BLaER1 treated with 17β-estradiol and CSF1 and Interleukin-3, amounts not matched to agents 10 nM and 100 nM (cell line): ENCODE measurements around the gene TRAPPC2L.

Experiments used
- H3K27ac ChIP-seq, 11 experiments: shearing (Covaris generic); formaldehyde crosslinking; 2 replicates each; pipeline ENCODE4 v1.8.1; 2022
- H3K27me3 ChIP-seq, 11 experiments: shearing (Covaris generic); formaldehyde crosslinking; 2 replicates each; pipeline ENCODE4 v1.8.1; 2022
- H3K36me3 ChIP-seq, 11 experiments: shearing (Covaris generic); formaldehyde crosslinking; 2 replicates each; pipeline ENCODE4 v1.8.1; 2022
- H3K4me1 ChIP-seq, 10 experiments: shearing (Covaris generic); formaldehyde crosslinking; 2 replicates each; pipeline ENCODE4 v1.8.1; 2022
- H3K4me2 ChIP-seq, 11 experiments: shearing (Covaris generic); formaldehyde crosslinking; 2 replicates each; pipeline ENCODE4 v1.8.1; 2022
- H3K4me3 ChIP-seq, 10 experiments: shearing (Covaris generic); formaldehyde crosslinking; 2 replicates each; pipeline ENCODE4 v1.8.1; 2022
- H3K9ac ChIP-seq, 11 experiments: shearing (Covaris generic); formaldehyde crosslinking; 2 replicates each; pipeline ENCODE4 v1.8.1; 2022
- H3K9me3 ChIP-seq, 11 experiments: shearing (Covaris generic); formaldehyde crosslinking; replicated peaks in 1 of 11; 2 replicates each; pipeline ENCODE4 v1.8.1; 2022
- H4K20me1 ChIP-seq, 11 experiments: shearing (Covaris generic); formaldehyde crosslinking; 2 replicates each; pipeline ENCODE4 v1.8.1; 2022
- Cebpa-rat ChIP-seq, 11 experiments: shearing (Covaris generic); IDR thresholded peaks; 2 replicates each; pipeline ENCODE4 v1.8.1; 2022

The TRAPPC2L gene

DNA sequence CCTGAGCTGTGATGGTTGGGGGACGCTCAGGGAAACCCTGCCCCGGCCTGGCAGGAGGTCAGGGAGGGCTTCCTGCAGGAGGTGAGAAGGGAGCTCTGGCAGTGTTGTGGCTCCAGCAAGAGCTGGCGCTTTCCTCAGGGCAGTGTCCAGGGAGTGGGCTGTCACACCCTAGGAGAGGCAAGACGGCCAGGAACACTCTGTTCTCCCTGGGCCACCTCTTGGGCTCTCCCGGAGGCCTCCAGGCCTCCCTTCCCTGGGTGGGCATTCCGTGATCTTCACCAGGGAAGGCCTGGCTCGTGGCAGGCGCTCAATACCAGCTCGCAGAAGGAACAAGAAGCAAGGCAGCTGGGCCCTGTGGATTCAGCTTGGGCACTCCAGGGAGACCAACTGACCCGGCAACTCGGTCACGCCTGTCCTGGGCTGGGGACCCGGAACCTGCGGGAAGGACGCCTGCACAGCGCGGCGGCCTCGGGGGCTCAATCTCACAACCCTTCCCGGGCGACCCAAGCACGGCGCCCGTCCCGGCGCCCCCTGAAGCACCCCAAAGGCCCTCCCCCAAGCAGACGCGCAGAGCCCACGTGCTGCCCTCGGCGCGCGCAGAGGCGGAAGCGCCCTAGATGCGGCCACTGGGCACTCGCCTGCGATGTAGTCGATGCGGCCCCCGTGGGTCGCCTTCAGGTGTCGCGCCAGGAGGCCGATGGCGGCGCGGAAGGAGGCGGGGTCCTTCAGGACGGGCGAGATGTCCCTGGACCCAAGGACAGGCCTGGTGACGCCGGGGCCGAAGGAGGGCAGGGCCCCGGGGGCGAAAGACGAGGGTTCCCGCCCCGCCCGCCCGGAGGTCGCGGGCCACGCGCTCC is 45.8 kb upstream of the TRAPPC2L start:
- H3K4me3 ChIP-seq = peak overlapping the region; percentile 61 to 81 (median 72)
- peaks cover 19 to 43% (median 42%) of the 10 kb centered on the region in 11 experiments for H3K36me3 ChIP-seq
- H3K27ac ChIP-seq = peak overlapping the region; percentile 80 to 99 (median 95)
- no peaks in the 10 kb centered on the region for H3K27me3 ChIP-seq
- no peak for TF ChIP-seq Cebpa-rat (IDR thresholded peaks at IDR 0.05)
- H3K9ac ChIP-seq = peak overlapping the region; percentile 85 to 97 (median 90)
- H3K4me1 ChIP-seq = peaks cover 34 to 72% (median 53%) of the 10 kb centered on the region in 10 experiments
- peaks cover 0 to 8% (median 5%) of the 10 kb centered on the region in 11 experiments; a peak in 11 of 22 replicates for H3K9me3 ChIP-seq
- peaks cover 14 to 64% (median 54%) of the 10 kb centered on the region in 11 experiments; a peak in 21 of 22 replicates for H4K20me1 ChIP-seq
- H3K4me2 ChIP-seq = peak overlapping the region; percentile 93 to 99 (median 97)

GRCh38 chr16:88811769-88812512 is 45.0 kb upstream of the TRAPPC2L start, which contains the start of gene APRT:
Gene APRT, minus strand, starts transcription at chr16:88811928. Its CDS starts 29 bp downstream, at chr16:88811899.
- Histone ChIP-seq H3K27me3 (no peaks in the 10 kb centered on the region), H3K9ac (peak within 1 kb of the TSS; percentile 85 to 97 (median 90)), H4K20me1 (peaks cover 14 to 64% (median 51%) of the 10 kb centered on the region in 11 experiments; a peak in 21 of 22 replicates), H3K36me3 (peaks cover 19 to 35% (median 34%) of the 10 kb centered on the region in 11 experiments), H3K9me3 (peaks cover 0 to 8% (median 5%) of the 10 kb centered on the region in 11 experiments; a peak in 11 of 22 replicates), H3K4me2 (peak within 1 kb of the TSS; percentile 93 to 99 (median 97)), H3K4me3 (peak within 1 kb of the TSS; percentile 61 to 81 (median 72)), H3K4me1 (peaks cover 34 to 68% (median 50%) of the 10 kb centered on the region in 10 experiments), H3K27ac (peak within 1 kb of the TSS; percentile 80 to 99 (median 95))
- TF ChIP-seq Cebpa-rat (IDR thresholded peaks at IDR 0.05) = no peak

GRCh38 chr16:88812513-88813268 is 44.2 kb upstream of the TRAPPC2L start:
- Histone ChIP-seq H3K4me2 (peak overlapping the region; percentile 75 to 99 (median 97)), H3K27ac (peak overlapping the region in 10 of 11 experiments; percentile 83 to 99 (median 95); a peak in 20 of 22 replicates), H3K9me3 (peaks cover 0 to 8% (median 5%) of the 10 kb centered on the region in 11 experiments; a peak in 11 of 22 replicates), H3K36me3 (peaks cover 18 to 27% (median 26%) of the 10 kb centered on the region in 11 experiments), H3K4me3 (peak overlapping the region; percentile 61 to 81 (median 72)), H3K27me3 (no peaks in the 10 kb centered on the region), H3K9ac (peak overlapping the region; percentile 3 to 97 (median 90); a peak in 20 of 22 replicates), H3K4me1 (peaks cover 34 to 62% (median 46%) of the 10 kb centered on the region in 10 experiments), H4K20me1 (peaks cover 14 to 64% (median 44%) of the 10 kb centered on the region in 11 experiments; a peak in 21 of 22 replicates)
- TF ChIP-seq Cebpa-rat (IDR thresholded peaks at IDR 0.05) = peak in 6 of 11 experiments; percentile 16 to 87 (median 60); a peak in 8 of 22 replicates

GRCh38 chr16:88813269-88814143 is 43.4 kb upstream of the TRAPPC2L start:
- no peak overlapping the region for H3K4me3 ChIP-seq
- H3K4me1 ChIP-seq = peaks cover 34 to 54% (median 41%) of the 10 kb centered on the region in 10 experiments
- H3K9me3 ChIP-seq = peaks cover 0 to 8% (median 5%) of the 10 kb centered on the region in 11 experiments; a peak in 11 of 22 replicates
- no peak for TF ChIP-seq Cebpa-rat (IDR thresholded peaks at IDR 0.05)
- H3K27ac ChIP-seq = peak overlapping the region in 9 of 11 experiments; percentile 89 to 99 (median 95); a peak in 12 of 22 replicates
- peak overlapping the region; percentile 75 to 99 (median 97); a peak in 15 of 22 replicates for H3K4me2 ChIP-seq
- no peaks in the 10 kb centered on the region for H3K27me3 ChIP-seq
- H4K20me1 ChIP-seq = peaks cover 14 to 64% (median 38%) of the 10 kb centered on the region in 11 experiments; a peak in 21 of 22 replicates
- H3K36me3 ChIP-seq = peaks cover 10 to 22% (median 18%) of the 10 kb centered on the region in 11 experiments; a peak in 21 of 22 replicates
- peak overlapping the region in 4 of 11 experiments; percentile 29 to 97 (median 90); a peak in 4 of 22 replicates for H3K9ac ChIP-seq

DNA sequence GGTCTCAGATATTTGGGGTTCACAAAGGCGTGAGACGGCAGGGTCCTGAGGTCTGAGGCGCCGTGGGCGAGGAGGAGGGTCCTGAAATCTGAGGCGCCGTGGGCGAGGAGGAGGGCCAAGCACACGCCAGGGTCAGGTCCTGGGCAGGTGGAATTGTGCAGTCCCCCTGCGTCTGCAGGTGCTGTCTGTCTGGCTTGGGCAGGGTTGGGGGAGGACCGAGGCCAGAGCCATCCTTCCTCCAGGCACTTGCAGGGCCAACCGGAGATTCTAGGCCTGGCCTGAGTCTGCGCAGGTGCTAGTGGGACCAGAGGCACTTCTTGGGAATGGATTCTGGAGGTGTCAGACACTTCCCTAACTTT is 42.8 kb upstream of the TRAPPC2L start:
- no peak overlapping the region for H3K4me3 ChIP-seq
- no peak overlapping the region; a peak in 1 of 22 replicates for H3K27ac ChIP-seq
- 0 out of 22 replicates have a peak overlapping the region, but pooled peaks of 1 of the 11 experiments have one; percentile 29 for H3K9ac ChIP-seq
- H4K20me1 ChIP-seq = peaks cover 11 to 61% (median 32%) of the 10 kb centered on the region in 11 experiments; a peak in 21 of 22 replicates
- TF ChIP-seq Cebpa-rat (IDR thresholded peaks at IDR 0.05) = no peak
- peaks cover 7 to 16% (median 12%) of the 10 kb centered on the region in 11 experiments; a peak in 21 of 22 replicates for H3K36me3 ChIP-seq
- no peaks in the 10 kb centered on the region for H3K27me3 ChIP-seq
- no peak overlapping the region for H3K4me2 ChIP-seq
- H3K4me1 ChIP-seq = peaks cover 31 to 49% (median 37%) of the 10 kb centered on the region in 10 experiments
- H3K9me3 ChIP-seq = peaks cover 0 to 8% (median 5%) of the 10 kb centered on the region in 11 experiments; a peak in 11 of 22 replicates

GRCh38 chr16:88815227-88815626 is 41.7 kb upstream of the TRAPPC2L start:
- H3K9ac ChIP-seq = peak overlapping the region in 2 of 11 experiments; percentile 15 to 18; a peak in 3 of 22 replicates
- TF ChIP-seq Cebpa-rat (IDR thresholded peaks at IDR 0.05) = no peak

More at GRCh38 chr16:88815227-88815626, 41.7 kb upstream of the TRAPPC2L start:
- no peak overlapping the region for H3K4me2 ChIP-seq
- H3K27ac ChIP-seq = 0 out of 22 replicates have a peak overlapping the region, but pooled peaks of 1 of the 11 experiments have one; percentile 21
- no peaks in the 10 kb centered on the region for H3K27me3 ChIP-seq
- H3K9me3 ChIP-seq = peaks cover 0 to 8% (median 5%) of the 10 kb centered on the region in 11 experiments; a peak in 11 of 22 replicates
- peaks cover 0 to 5% (median 1%) of the 10 kb centered on the region in 11 experiments; a peak in 10 of 22 replicates for H3K36me3 ChIP-seq
- H3K4me3 ChIP-seq = no peak overlapping the region
- peaks cover under 1 to 50% (median 21%) of the 10 kb centered on the region in 11 experiments; a peak in 21 of 22 replicates for H4K20me1 ChIP-seq
- peaks cover 20 to 38% (median 26%) of the 10 kb centered on the region in 10 experiments for H3K4me1 ChIP-seq
